Kidney (tissue), 14 donors: ENCODE measurements around the gene REEP1. TPM values are rescaled to one million over a fixed set of nuclear protein-coding genes. Genes with fewer than 3 reads are reported as not detected.

Experiments used
- DNase-seq, 5 donors: peaks; one replicate each; pipeline ENCODE4 v3.0.0-alpha.2; 2013 to 2020
- FAIRE-seq: peaks from 2 replicates; lab custom pipeline; 2012; peaks lifted over from hg19 to GRCh38; lab: Jason Lieb, UNC
- H3K27ac ChIP-seq, 2 donors: one replicate each; pipeline ENCODE4 v1.7.0; 2013; ENCODE audit warnings: low read depth in 2 of 2, low read length in 2 of 2, inconsistent platforms in 1 of 2
- H3K27me3 ChIP-seq: one replicate; pipeline ENCODE4 v1.7.1; 2013; ENCODE audit warnings: low read length, inconsistent platforms; ENCODE audit not compliant: control insufficient read depth, insufficient read depth
- H3K36me3 ChIP-seq, 3 donors: one replicate each; pipeline versions ENCODE4 v1.7.0 to v1.7.1; 2013; ENCODE audit warnings: low read length in 3 of 3, control low read depth in 1 of 3, inconsistent platforms in 1 of 3; ENCODE audit not compliant: insufficient read depth in 3 of 3, control insufficient read depth in 2 of 3
- H3K4me1 ChIP-seq, 3 donors: one replicate each; pipeline versions ENCODE4 v1.7.0 to v1.7.1; 2013; ENCODE audit warnings: low read length in 3 of 3, inconsistent platforms in 1 of 3, low read depth in 1 of 3; ENCODE audit not compliant: control insufficient read depth in 2 of 3, insufficient read depth in 2 of 3
- H3K4me3 ChIP-seq, 3 donors: one replicate each; pipeline versions ENCODE4 v1.7.0 to v1.8.1; 2013; ENCODE audit warnings: low read length in 3 of 3, control low read depth in 1 of 3, inconsistent platforms in 1 of 3
- H3K9ac ChIP-seq, 3 donors: one replicate each; pipeline versions ENCODE4 v1.7.0 to v1.7.1; 2013; ENCODE audit warnings: low read length in 3 of 3, control low read depth in 1 of 3, inconsistent platforms in 1 of 3
- H3K9me3 ChIP-seq, 3 donors: one replicate each; pipeline versions ENCODE4 v1.7.0 to v1.7.1; 2013; ENCODE audit warnings: low read length in 3 of 3, control low read depth in 1 of 3, inconsistent platforms in 1 of 3; ENCODE audit not compliant: control insufficient read depth in 2 of 3, insufficient read depth in 1 of 3
- CTCF ChIP-seq: IDR thresholded peaks from 3 replicates; pipeline ENCODE4 v1.5.1; 2012; ENCODE audit warnings: mild to moderate bottlenecking, moderate library complexity, borderline replicate concordance; ENCODE audit not compliant: insufficient read depth; ENCODE audit errors: extremely low read depth
- intact Hi-C: fragments of 100-400 bp; cut with DNase I; formaldehyde crosslinking; loops from one replicate; pipeline ENCODE4 v1.11.1; 2022
- polyA plus RNA-seq: library from polyadenylated mRNA; stranded (reverse); fragments of 350-450 nt; fragmentation: Illumina TruSeq; extraction: RNeasy Lipid Tissue Mini Kit (QIAGEN cat#74804); gene quantifications from one replicate; pipeline ENCODE4 v1.2.3, GENCODE V29; 2014; ENCODE audit warnings: low read depth, low replicate concordance; ENCODE audit not compliant: insufficient read depth
- total RNA-seq: library from RNA; stranded (reverse); fragmentation: NEBNext Ultra II Directional; extraction: Animal tissue kit (Norgen Biotek cat#: 25700); gene quantifications from one replicate; pipeline ENCODE4 v1.2.1, GENCODE V29; 2021
- donor health status: control.
- donor health status: control.
- donor health status: control.
- donor health status: control.
- donor health status: control.
- donor health status: DM: yes; HTN: yes; CAD: no.
- donor health status: Normal renal cell carcinoma (clear cell type).

Gene REEP1
- total and polyA plus RNA-seq, 2 donors from 2014 or later: 3.3 to 4.3 TPM

GRCh38 chr2:86254576-86255538 lies 82.6 kb downstream of the REEP1 start:
- DNase-seq: no peak
- intact Hi-C loops: no loop called here
- FAIRE-seq: no peak
- no peaks in the 10 kb centered on the region for H3K9me3 ChIP-seq
- H3K27me3 ChIP-seq: no peaks in the 10 kb centered on the region
- H3K4me1 ChIP-seq: no peaks in the 10 kb centered on the region
- no peak overlapping the region for H3K27ac ChIP-seq
- H3K36me3 ChIP-seq: no peaks in the 10 kb centered on the region
- no peak for TF ChIP-seq CTCF
- no peak overlapping the region for H3K4me3 ChIP-seq
- H3K9ac ChIP-seq: no peak overlapping the region

- Histone ChIP-seq H3K4me1 (no peaks in the 10 kb centered on the region), H3K36me3 (no peaks in the 10 kb centered on the region), H3K27me3 (no peaks in the 10 kb centered on the region), H3K4me3 (no peak overlapping the region), H3K27ac (no peak overlapping the region), H3K9ac (no peak overlapping the region), H3K9me3 (no peaks in the 10 kb centered on the region)
- no peak for TF ChIP-seq CTCF
- peak in 1 of 5 donors; percentile 29 for DNase-seq
- intact Hi-C loops: no loop called here
- no peak for FAIRE-seq
Observed at GRCh38 chr2:86253424-86253823, 84.0 kb downstream of the REEP1 start.

GRCh38 chr2:86251840-86252266 lies 85.6 kb downstream of the REEP1 start:
- Histone ChIP-seq H3K27me3 (no peaks in the 10 kb centered on the region), H3K36me3 (no peaks in the 10 kb centered on the region), H3K4me1 (no peaks in the 10 kb centered on the region), H3K27ac (no peak overlapping the region), H3K9ac (no peak overlapping the region), H3K4me3 (no peak overlapping the region), H3K9me3 (no peaks in the 10 kb centered on the region)
- DNase-seq (no peak), FAIRE-seq (no peak)
- intact Hi-C loops: no loop called here
- no peak for TF ChIP-seq CTCF
